NCI-H524 (cell line): Measurements from ENCODE around the gene ABI2.

Experiments
- DNase-seq, 2 experiments: peaks; one replicate each; lab custom pipeline; 2025; lab: John Stamatoyannopoulos, UW

The ABI2 gene

DNA sequence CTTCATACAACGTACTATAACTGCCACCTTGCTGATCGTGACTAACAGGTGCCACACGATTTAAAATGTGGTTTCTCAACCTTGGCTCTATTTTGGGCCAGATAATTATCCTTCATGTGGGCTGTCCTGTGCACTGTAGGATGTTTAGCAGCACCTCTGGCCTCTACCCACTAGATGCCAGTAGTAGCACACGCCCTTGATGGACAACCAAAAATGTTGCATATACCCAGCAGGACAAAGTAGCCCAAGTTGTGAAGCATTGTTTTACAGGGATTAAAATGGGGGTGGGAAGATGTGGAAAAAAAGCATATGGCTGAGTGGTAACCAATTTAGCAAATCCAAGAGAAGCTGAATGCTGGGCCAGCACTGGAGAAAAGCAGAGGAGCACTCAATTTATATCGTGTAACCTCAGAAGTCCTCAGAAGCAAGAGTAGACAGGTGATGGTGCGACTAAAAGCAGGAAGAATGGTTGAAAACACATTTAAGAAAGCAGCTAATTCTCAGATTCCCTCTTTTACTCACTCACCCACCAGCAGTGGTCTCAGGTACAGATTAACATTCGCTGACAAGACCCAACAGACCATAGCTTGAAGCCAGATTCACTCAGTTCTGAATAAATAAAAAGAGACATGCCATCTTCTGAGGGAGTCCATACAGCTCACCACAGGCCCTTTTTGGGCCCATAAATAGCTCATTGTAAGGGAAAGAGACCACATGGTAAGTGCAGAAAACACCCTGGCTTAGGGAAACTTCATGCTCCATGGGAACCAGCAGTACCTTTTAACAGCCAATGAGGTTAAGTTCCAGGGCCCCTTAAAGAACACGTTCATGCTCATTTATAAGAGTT lies 156.3 kb downstream of the ABI2 start:
- DNase-seq = peak; percentile 50 to 78

DNA sequence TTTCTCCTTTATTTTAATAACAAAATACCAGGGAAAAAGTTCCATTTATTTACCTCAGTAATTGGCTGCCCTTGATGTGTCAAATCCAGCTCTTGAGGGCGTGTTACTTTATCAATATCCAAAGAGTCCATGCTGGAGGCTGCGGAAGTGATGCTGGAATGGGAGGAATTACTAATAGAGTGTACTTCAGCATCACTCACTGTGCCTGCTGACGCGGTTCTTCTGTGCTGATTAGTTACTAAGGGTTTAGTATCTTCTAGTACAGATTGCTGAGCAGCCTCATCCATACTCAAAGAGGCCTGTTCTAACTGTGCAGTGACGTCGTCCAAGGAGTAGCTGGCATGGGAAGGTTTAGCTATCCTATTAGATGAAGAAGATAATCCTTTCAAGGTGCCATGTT lies 161.3 kb downstream of the ABI2 start:
- peak in 1 of 2 experiments; percentile 7 for DNase-seq

DNA sequence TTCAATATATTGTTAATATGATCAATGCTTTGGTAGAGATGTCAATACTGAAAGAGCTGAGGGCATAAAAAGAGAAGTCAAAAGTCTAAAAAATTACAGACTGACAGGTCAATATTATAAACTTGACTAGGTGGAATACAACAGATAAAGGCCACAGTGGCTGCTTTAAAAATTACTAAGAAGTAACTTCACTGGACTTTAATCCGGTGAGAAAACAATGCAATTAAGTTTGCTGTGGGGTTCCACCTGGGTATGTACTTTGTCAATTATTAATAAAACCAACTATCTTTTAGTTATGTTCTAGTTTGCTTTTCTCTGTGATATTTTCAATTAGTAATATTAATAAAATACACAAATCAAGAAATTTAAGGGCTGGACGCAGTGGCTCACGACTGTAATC lies 162.2 kb downstream of the ABI2 start:
- no peak for DNase-seq

GRCh38 chr2:203492965-203493364 lies 164.8 kb downstream of the ABI2 start:
- no peak for DNase-seq
